OCI-LY3 (cell line): ENCODE results near the gene SPEF1.
"Not testable (repeated sequence)": the region's sequence is repeated elsewhere in the genome, so short reads cannot be mapped to it uniquely, and the experiment has no call there.

ENCODE experiments used
- CTCF ChIP-seq: fragments of 200-600, 300-600 bp; sonication (generic); IDR thresholded peaks from 2 replicates; pipeline ENCODE4 v1.5.1; 2014; ENCODE audit warnings: antibody characterized with exemption, low read length, low read depth
- EZH2phosphoT487 ChIP-seq: fragments of 200-600 bp; shearing (Covaris generic); IDR thresholded peaks from 2 replicates; pipeline ENCODE4 v1.6.1; 2018; ENCODE audit warnings: antibody characterized with exemption, mixed run types, low read depth

- not testable (repeated sequence) for TF ChIP-seq CTCF, EZH2phosphoT487
These were observed 48.6 kb upstream of the SPEF1 start for GRCh38 chr20:3829891-3830290.
